KMS-11 (cell line): ENCODE results near the gene CPEB4.

Experiments used
- H2AFZ ChIP-seq: fragments of 200-600 bp; sonication (generic); 2 replicates; pipeline ENCODE4 v1.6.1; 2016; ENCODE audit warnings: antibody characterized with exemption, mixed run types, low read depth
- H3K27ac ChIP-seq: fragments of 200-600 bp; sonication (generic); 2 replicates; pipeline ENCODE4 v1.6.1; 2016; ENCODE audit warnings: mild to moderate bottlenecking, mixed run types
- H3K27me3 ChIP-seq: fragments of 200-600 bp; sonication (generic); 2 replicates; pipeline ENCODE4 v1.6.1; 2017; ENCODE audit warnings: mild to moderate bottlenecking, low read depth, mixed run types, moderate library complexity; ENCODE audit not compliant: insufficient read depth
- H3K36me3 ChIP-seq: fragments of 200-600 bp; sonication (generic); 2 replicates; pipeline ENCODE4 v1.6.1; 2017; ENCODE audit warnings: mild to moderate bottlenecking, mixed run types; ENCODE audit not compliant: insufficient read depth
- H3K4me1 ChIP-seq: fragments of 200-600 bp; sonication (generic); 2 replicates; pipeline ENCODE4 v1.6.1; 2016; ENCODE audit warnings: mild to moderate bottlenecking, low read depth, mixed run types; ENCODE audit not compliant: poor library complexity, severe bottlenecking
- H3K4me2 ChIP-seq: fragments of 200-600 bp; sonication (generic); 2 replicates; pipeline ENCODE4 v1.7.0; 2016; ENCODE audit warnings: mild to moderate bottlenecking, mixed run types
- H3K4me3 ChIP-seq: fragments of 200-600 bp; sonication (generic); IDR thresholded peaks from 2 replicates; pipeline ENCODE4 v1.6.1; 2017; ENCODE audit warnings: low read depth, low read length, mixed read lengths; ENCODE audit not compliant: insufficient read depth
- H3K79me2 ChIP-seq: fragments of 200-600 bp; sonication (generic); 2 replicates; pipeline ENCODE4 v1.6.1; 2016; ENCODE audit warnings: low read depth, mixed run types; ENCODE audit not compliant: insufficient read depth
- H3K9ac ChIP-seq: fragments of 200-600 bp; sonication (generic); 2 replicates; pipeline ENCODE4 v1.6.1; 2016; ENCODE audit warnings: mild to moderate bottlenecking, mixed run types
- H4K20me1 ChIP-seq: fragments of 200-600 bp; sonication (generic); 2 replicates; pipeline ENCODE4 v1.6.1; 2016; ENCODE audit warnings: mild to moderate bottlenecking, mixed run types; ENCODE audit not compliant: insufficient read depth
- TF ChIP-seq, protein P1 (sequence below): fragments of 200-600 bp; sonication (generic); conservative IDR thresholded peaks from 2 replicates; pipeline ENCODE4 v1.6.1; 2017; ENCODE audit warnings: low read depth, mild to moderate bottlenecking, antibody characterized with exemption, low read length, moderate library complexity, mixed read lengths

Gene CPEB4

DNA sequence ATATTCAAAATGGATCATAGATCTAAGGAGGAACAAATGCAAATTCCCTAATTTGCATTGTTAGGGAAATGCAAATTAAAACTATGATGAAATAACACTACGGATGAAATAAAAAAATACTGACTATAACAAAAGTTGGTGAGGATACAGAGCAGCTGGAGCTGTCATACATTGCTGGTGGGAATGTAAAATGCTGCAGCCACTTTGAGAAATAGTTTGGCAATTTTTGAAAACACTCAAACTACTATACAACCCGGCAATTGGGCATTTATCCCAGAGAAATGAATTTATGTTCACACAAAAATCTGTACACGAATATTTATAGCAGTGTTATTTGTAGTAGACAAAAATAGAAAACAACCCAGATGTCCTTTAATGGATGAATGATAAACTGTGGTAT lies 123.3 kb downstream of the CPEB4 start:
- TF ChIP-seq, protein P1, sequence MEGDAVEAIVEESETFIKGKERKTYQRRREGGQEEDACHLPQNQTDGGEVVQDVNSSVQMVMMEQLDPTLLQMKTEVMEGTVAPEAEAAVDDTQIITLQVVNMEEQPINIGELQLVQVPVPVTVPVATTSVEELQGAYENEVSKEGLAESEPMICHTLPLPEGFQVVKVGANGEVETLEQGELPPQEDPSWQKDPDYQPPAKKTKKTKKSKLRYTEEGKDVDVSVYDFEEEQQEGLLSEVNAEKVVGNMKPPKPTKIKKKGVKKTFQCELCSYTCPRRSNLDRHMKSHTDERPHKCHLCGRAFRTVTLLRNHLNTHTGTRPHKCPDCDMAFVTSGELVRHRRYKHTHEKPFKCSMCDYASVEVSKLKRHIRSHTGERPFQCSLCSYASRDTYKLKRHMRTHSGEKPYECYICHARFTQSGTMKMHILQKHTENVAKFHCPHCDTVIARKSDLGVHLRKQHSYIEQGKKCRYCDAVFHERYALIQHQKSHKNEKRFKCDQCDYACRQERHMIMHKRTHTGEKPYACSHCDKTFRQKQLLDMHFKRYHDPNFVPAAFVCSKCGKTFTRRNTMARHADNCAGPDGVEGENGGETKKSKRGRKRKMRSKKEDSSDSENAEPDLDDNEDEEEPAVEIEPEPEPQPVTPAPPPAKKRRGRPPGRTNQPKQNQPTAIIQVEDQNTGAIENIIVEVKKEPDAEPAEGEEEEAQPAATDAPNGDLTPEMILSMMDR = no peak
- no peak overlapping the region for H3K9ac ChIP-seq
- no peaks in the 10 kb centered on the region for H3K27me3 ChIP-seq
- no peak overlapping the region for H2AFZ ChIP-seq
- H3K4me1 ChIP-seq = peaks cover 32% of the 10 kb centered on the region
- H3K79me2 ChIP-seq = no peaks in the 10 kb centered on the region
- no peak overlapping the region for H3K27ac ChIP-seq
- H3K4me2 ChIP-seq = no peak overlapping the region
- H3K4me3 ChIP-seq = no peak overlapping the region
- H4K20me1 ChIP-seq = no peaks in the 10 kb centered on the region
- no peaks in the 10 kb centered on the region for H3K36me3 ChIP-seq
